HepG2 (cell line): ENCODE data around the gene DNLZ. TPM values are rescaled to one million over a fixed set of nuclear protein-coding genes. Genes with fewer than 3 reads are reported as not detected.
A peak's percentile ranks its signal among the peaks of the same experiment; 100 is the strongest.

Source experiments
- BRCA1 ChIP-seq: sonication (generic); formaldehyde crosslinking; IDR thresholded peaks from 2 replicates; pipeline ENCODE4 v1.4.0; 2020; ENCODE audit warnings: missing genetic modification reagents
- CEBPZ ChIP-seq: IDR thresholded peaks from 2 replicates; pipeline ENCODE4 v1.6.1; 2012; ENCODE audit warnings: low read length, improper control_type of control experiment
- E2F5 ChIP-seq: sonication (generic); formaldehyde crosslinking; conservative IDR thresholded peaks from 2 replicates; pipeline ENCODE4 v1.4.0; 2020; ENCODE audit warnings: missing genetic modification reagents
- FOXO4 ChIP-seq: sonication (generic); formaldehyde crosslinking; conservative IDR thresholded peaks from 2 replicates; pipeline ENCODE4 v1.8.1; 2023; ENCODE audit warnings: missing genetic modification reagents
- MYPOP ChIP-seq: sonication (generic); formaldehyde crosslinking; IDR thresholded peaks from 2 replicates; pipeline ENCODE4 v1.8.1; 2023; ENCODE audit warnings: mild to moderate bottlenecking, moderate library complexity, missing genetic modification reagents
- PHF20 ChIP-seq: sonication (generic); formaldehyde crosslinking; IDR thresholded peaks from 2 replicates; pipeline ENCODE4 v1.5.0; 2020; ENCODE audit warnings: mild to moderate bottlenecking, missing genetic modification reagents
- SOX13 ChIP-seq, 3 experiments: fragments of 450-650 bp in 1 of 3; sonication (generic) in 1 of 3; formaldehyde crosslinking in 1 of 3; IDR thresholded peaks in 2 of 3; conservative IDR thresholded peaks in 1 of 3; 2 replicates each; pipeline versions ENCODE4 v1.5.0 to v1.6.1; 2016 to 2020; ENCODE audit warnings: antibody characterized with exemption in 1 of 3, mild to moderate bottlenecking in 1 of 3, missing compliant biosample characterization in 1 of 3, missing genetic modification reagents in 1 of 3, moderate library complexity in 1 of 3
- ZBTB1 ChIP-seq: sonication (generic); formaldehyde crosslinking; IDR thresholded peaks from 2 replicates; pipeline ENCODE4 v1.4.0; 2020; ENCODE audit warnings: missing genetic modification reagents, borderline replicate concordance
- ZNF143 ChIP-seq: sonication (generic); formaldehyde crosslinking; IDR thresholded peaks from 2 replicates; pipeline ENCODE4 v1.4.0; 2020; ENCODE audit warnings: missing genetic modification reagents
- ZNF160 ChIP-seq: sonication (generic); formaldehyde crosslinking; IDR thresholded peaks from 2 replicates; pipeline ENCODE4 v1.8.0; 2022; ENCODE audit warnings: mild to moderate bottlenecking, inconsistent platforms, missing genetic modification reagents
- ZNF180 ChIP-seq: sonication (generic); formaldehyde crosslinking; IDR thresholded peaks from 2 replicates; pipeline ENCODE4 v1.4.0; 2020; ENCODE audit warnings: low read depth, missing genetic modification reagents, borderline replicate concordance
- ZNF235 ChIP-seq: sonication (generic); formaldehyde crosslinking; IDR thresholded peaks from 2 replicates; pipeline ENCODE4 v1.8.1; 2023; ENCODE audit warnings: mild to moderate bottlenecking, missing genetic modification reagents, borderline replicate concordance
- ZNF33B ChIP-seq: sonication (generic); formaldehyde crosslinking; IDR thresholded peaks from 2 replicates; pipeline ENCODE4 v1.5.1; 2020; ENCODE audit warnings: mild to moderate bottlenecking, missing genetic modification reagents
- ZNF451 ChIP-seq: sonication (generic); formaldehyde crosslinking; IDR thresholded peaks from 2 replicates; pipeline ENCODE4 v1.5.0; 2020; ENCODE audit warnings: mild to moderate bottlenecking, missing genetic modification reagents
- ZNF503 ChIP-seq: sonication (generic); formaldehyde crosslinking; IDR thresholded peaks from 2 replicates; pipeline ENCODE4 v1.4.0; 2020; ENCODE audit warnings: missing genetic modification reagents
- ZNF589 ChIP-seq: sonication (generic); formaldehyde crosslinking; conservative IDR thresholded peaks from 2 replicates; pipeline ENCODE4 v1.8.0; 2022; ENCODE audit warnings: mild to moderate bottlenecking, moderate library complexity, missing genetic modification reagents
- ZNF788 ChIP-seq: sonication (generic); formaldehyde crosslinking; IDR thresholded peaks from 2 replicates; pipeline ENCODE4 v1.5.0; 2020; ENCODE audit warnings: mild to moderate bottlenecking, missing genetic modification reagents, borderline replicate concordance
- ZNF792 ChIP-seq: IDR thresholded peaks from 2 replicates; pipeline ENCODE4 v1.6.1; 2016
- ZSCAN20 ChIP-seq: sonication (generic); formaldehyde crosslinking; IDR thresholded peaks from 2 replicates; pipeline ENCODE4 v1.4.0; 2020; ENCODE audit warnings: missing genetic modification reagents, mild to moderate bottlenecking, borderline replicate concordance
- polyA plus RNA-seq, 8 experiments: library from polyadenylated mRNA; depleted of rRNA in 3 of 8; stranded (reverse) in 7 of 8; unstranded in 1 of 8; fragments of >200 nt; fragmentation: Illumina TruSeq in 4 of 8; extraction: Trizol in 4 of 8; gene quantifications; 2 replicates each; pipeline versions ENCODE4 v1.2.1 to v1.2.3, GENCODE V29; 2011 to 2016; ENCODE audit warnings: low read depth in 4 of 8, missing spikeins in 1 of 8, mixed read lengths in 1 of 8; ENCODE audit not compliant: insufficient read depth in 1 of 8
- total RNA-seq, 5 experiments: library from RNA; depleted of rRNA; stranded (reverse); fragments of >200 nt; fragmentation: Illumina TruSeq; extraction: Trizol; gene quantifications; 2 replicates each; pipeline ENCODE4 v1.2.3, GENCODE V29; 2016; ENCODE audit warnings: low read depth in 1 of 5

Gene DNLZ
- total and polyA plus RNA-seq, 2 of the 13 experiments (the other 11 are each of a cell fraction or from before 2014, with no cell fraction given) = 3.4 to 8.0 TPM

- peak; percentile 46; the same call in 1 of the 2 replicates for TF ChIP-seq ZNF503 (CRISPR knock-in tag)
- no peak for TF ChIP-seq CEBPZ
- no peak for TF ChIP-seq ZNF180
- 0 out of 2 replicates have a peak, but pooled peaks have one; percentile 34 for TF ChIP-seq E2F5
- peak; percentile 84; the same call in 1 of the 2 replicates for TF ChIP-seq ZNF792 (CRISPR knock-in tag)
- 0 out of 2 replicates have a peak, but pooled peaks have one; percentile 28 for TF ChIP-seq ZNF788 (CRISPR knock-in tag)
- peak; percentile 46; the same call in 1 of the 2 replicates for TF ChIP-seq ZSCAN20 (CRISPR knock-in tag)
- peak; percentile 89 for TF ChIP-seq PHF20
- no peak for TF ChIP-seq MYPOP
- no peak for TF ChIP-seq ZBTB1 (CRISPR knock-in tag)
- no peak for TF ChIP-seq ZNF33B (CRISPR knock-in tag)
- TF ChIP-seq ZNF235 (CRISPR knock-in tag) = no peak
- peak; percentile 90 for TF ChIP-seq ZNF143 (CRISPR knock-in tag)
- TF ChIP-seq BRCA1 (CRISPR knock-in tag) = no peak
- TF ChIP-seq SOX13 (IDR thresholded peaks at IDR 0.05) = no peak
- TF ChIP-seq SOX13 (CRISPR knock-in tag; conservative IDR thresholded peaks at IDR 0.05 in 1 of 2, IDR thresholded peaks at IDR 0.05 in 1 of 2) = no peak
- peak; percentile 68; the same call in 1 of the 2 replicates for TF ChIP-seq ZNF160
- TF ChIP-seq ZNF451 (CRISPR knock-in tag) = peak; percentile 81; the same call in 1 of the 2 replicates
- TF ChIP-seq FOXO4 (CRISPR knock-in tag) = 0 out of 2 replicates have a peak, but pooled peaks have one; percentile 75
- TF ChIP-seq ZNF589 (CRISPR knock-in tag) = 0 out of 2 replicates have a peak, but pooled peaks have one; percentile 71
These were observed 36.7 kb upstream of the DNLZ start, which contains the start of gene SNAPC4 (continued) for GRCh38 chr9:136400038-136400834.
